ENCODE measurements around the gene DIS3L. TPM values are rescaled to one million over a fixed set of nuclear protein-coding genes. Genes with fewer than 3 reads are reported as not detected.
"Not testable (repeated sequence)": the region's sequence is repeated elsewhere in the genome, so short reads cannot be mapped to it uniquely, and the experiment has no call there.

The DIS3L gene
- total RNA-seq, 4 donors from 2014 or later = 21.9 to 35.1 (median 32.1) TPM

DNA sequence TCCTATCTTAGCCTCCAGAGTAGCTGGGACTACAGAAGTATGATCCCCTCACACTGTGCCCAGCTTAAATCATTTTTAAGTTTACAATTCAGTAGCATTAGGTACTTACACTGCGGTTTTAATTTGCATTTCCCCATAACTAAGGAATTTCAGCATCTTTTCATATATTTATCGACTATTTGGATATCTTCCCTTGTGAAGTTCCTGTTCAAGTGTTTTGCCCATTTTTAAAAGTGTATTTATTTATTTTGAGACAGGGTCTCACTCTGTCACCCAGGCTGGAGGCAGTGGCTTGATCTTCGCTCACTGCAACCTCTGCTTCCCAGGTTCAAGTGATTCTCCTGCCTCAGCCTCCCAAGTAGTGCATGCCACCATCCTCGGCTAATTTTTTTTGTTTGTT is 80.8 kb downstream of the DIS3L start:
- Histone ChIP-seq H3K27me3 (no peaks in the 10 kb centered on the region), H3K36me3 (no peaks in the 10 kb centered on the region), H3K9me3 (no peaks in the 10 kb centered on the region), H3K4me1 (peaks cover 0 to 4% of the 10 kb centered on the region in 2 donors), H3K4me3 (no peak overlapping the region), H3K27ac (no peak overlapping the region)
- TF ChIP-seq, protein P1, sequence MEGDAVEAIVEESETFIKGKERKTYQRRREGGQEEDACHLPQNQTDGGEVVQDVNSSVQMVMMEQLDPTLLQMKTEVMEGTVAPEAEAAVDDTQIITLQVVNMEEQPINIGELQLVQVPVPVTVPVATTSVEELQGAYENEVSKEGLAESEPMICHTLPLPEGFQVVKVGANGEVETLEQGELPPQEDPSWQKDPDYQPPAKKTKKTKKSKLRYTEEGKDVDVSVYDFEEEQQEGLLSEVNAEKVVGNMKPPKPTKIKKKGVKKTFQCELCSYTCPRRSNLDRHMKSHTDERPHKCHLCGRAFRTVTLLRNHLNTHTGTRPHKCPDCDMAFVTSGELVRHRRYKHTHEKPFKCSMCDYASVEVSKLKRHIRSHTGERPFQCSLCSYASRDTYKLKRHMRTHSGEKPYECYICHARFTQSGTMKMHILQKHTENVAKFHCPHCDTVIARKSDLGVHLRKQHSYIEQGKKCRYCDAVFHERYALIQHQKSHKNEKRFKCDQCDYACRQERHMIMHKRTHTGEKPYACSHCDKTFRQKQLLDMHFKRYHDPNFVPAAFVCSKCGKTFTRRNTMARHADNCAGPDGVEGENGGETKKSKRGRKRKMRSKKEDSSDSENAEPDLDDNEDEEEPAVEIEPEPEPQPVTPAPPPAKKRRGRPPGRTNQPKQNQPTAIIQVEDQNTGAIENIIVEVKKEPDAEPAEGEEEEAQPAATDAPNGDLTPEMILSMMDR (IDR thresholded peaks at IDR 0.05 in 4 of 5, conservative IDR thresholded peaks at IDR 0.05 in 1 of 5) = no peak
- TF ChIP-seq POLR2A (IDR thresholded peaks at IDR 0.05) = no peak
- intact Hi-C loops (cut with DNase I; ENCODE audit: low total_unique reads) = no loop called here
- no peak for ATAC-seq
- in situ Hi-C loops (cut with MboI; ENCODE audit: low sequenced_read_pairs in 4 of 4) = no loop called here
- no peak for DNase-seq

DNA sequence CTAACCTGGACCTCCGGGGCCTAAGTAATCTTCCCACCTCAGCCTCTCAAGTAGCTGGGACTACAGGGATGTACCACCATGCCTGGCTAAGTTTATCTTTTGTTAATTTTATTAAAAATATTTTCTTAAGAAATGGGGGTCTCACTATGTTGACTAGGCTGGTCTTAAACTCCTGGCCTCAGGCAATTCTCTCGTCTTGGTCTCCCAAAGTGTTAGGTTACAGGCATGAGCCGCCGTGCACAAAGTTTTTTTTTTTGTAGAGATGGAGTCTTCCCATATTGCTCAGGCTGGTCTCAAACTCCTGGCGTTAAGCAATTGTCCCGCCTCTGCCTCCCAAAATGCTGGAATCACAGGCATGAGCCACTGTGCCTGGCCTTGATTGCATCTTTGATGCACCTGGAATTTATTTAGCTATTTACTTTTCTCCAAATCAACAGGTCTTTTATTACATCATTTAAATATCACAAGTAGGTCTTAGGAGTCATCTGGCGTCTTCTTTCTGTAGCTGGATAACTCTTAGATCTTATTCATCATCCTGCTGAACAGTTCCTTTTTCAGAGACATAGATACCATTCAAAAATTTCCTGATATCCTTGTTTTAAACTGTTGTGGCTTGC is 85.6 kb downstream of the DIS3L start:
- Histone ChIP-seq H3K27me3 (no peaks in the 10 kb centered on the region), H3K9me3 (no peaks in the 10 kb centered on the region), H3K27ac (no peak overlapping the region), H3K4me3 (no peak overlapping the region), H3K36me3 (no peaks in the 10 kb centered on the region), H3K4me1 (no peaks in the 10 kb centered on the region)
- TF ChIP-seq, protein P1 (IDR thresholded peaks at IDR 0.05 in 4 of 5, conservative IDR thresholded peaks at IDR 0.05 in 1 of 5) = no peak
- TF ChIP-seq POLR2A (IDR thresholded peaks at IDR 0.05) = no peak
- in situ Hi-C loops (cut with MboI; ENCODE audit: low sequenced_read_pairs in 4 of 4) (no loop called here), intact Hi-C loops (cut with DNase I; ENCODE audit: low total_unique reads) (no loop called here)
- ATAC-seq (no peak), DNase-seq (no peak)

DNA sequence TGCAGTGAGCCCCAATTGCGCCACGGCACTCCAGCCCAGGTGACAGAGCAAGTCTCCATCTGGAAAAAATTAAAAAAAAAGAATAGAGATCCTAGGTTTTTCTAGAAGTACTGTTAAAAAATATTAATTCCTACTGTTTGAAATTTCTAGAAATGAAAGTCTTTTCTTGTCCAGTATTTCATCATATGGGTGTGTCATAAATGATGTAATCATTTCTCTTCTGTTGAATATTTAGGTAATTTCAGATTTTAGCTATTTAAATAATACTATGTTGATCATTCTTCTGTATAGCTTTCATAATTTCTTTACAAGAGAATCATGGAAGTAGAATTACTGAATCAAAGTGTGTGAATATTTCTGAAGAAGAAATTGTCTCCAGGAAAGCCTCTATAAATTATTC is 88.0 kb downstream of the DIS3L start:
- not testable (repeated sequence) for DNase-seq, H3K36me3 ChIP-seq, H3K27me3 ChIP-seq, H3K9me3 ChIP-seq, H3K4me1 ChIP-seq, ATAC-seq, H3K27ac ChIP-seq, H3K4me3 ChIP-seq
- intact Hi-C loops (cut with DNase I; ENCODE audit: low total_unique reads) (loop anchor here (10.0 kb wide), 1 partner anchor 323 kb away; the partner anchor contains the start of gene SMAD6), in situ Hi-C loops (cut with MboI; ENCODE audit: low sequenced_read_pairs in 4 of 4) (loop anchor here in 2 of 4 donors (10.0 kb wide), 2 partner anchors 113 to 123 kb away; partner anchors contain the start of genes RPL4 (in 1 of the 2), SNAPC5 (in 1 of the 2) and ZWILCH (in 1 of the 2))

Other genes with a start within 250 kb of the DIS3L start
- gene MEGF11, start 39.8 kb upstream of the DIS3L start, total RNA-seq = not detected
- 1 to 10 TPM in 3 of 4 donors, under 1 TPM in 1; 0.66 to 6.0 (median 3.6) TPM for gene TIPIN, start 63.1 kb downstream of the DIS3L start, total RNA-seq
- gene MAP2K1, start 93.3 kb downstream of the DIS3L start, total RNA-seq = 100 to 1,000 TPM in 1 of 4 donors, 10 to 100 TPM in 3; 50.4 to 112 (median 69.5) TPM
- 10 to 100 TPM; 39.6 to 58.8 (median 50.8) TPM for gene SNAPC5, start 204.2 kb downstream of the DIS3L start, total RNA-seq
- 1,000 to 10,000 TPM; 2,613 to 4,567 (median 3,688) TPM for gene RPL4, start 211.3 kb downstream of the DIS3L start, total RNA-seq
- 10 to 100 TPM in 1 of 4 donors, 1 to 10 TPM in 3; 2.0 to 10.6 (median 2.4) TPM for gene ZWILCH, start 211.8 kb downstream of the DIS3L start, total RNA-seq